ENCODE measurements around the gene HEG1. TPM values are rescaled to one million over a fixed set of nuclear protein-coding genes. Genes with fewer than 3 reads are reported as not detected.
A peak's percentile ranks its signal among the peaks of the same experiment; 100 is the strongest.
"Not testable (repeated sequence)": the region's sequence is repeated elsewhere in the genome, so short reads cannot be mapped to it uniquely, and the experiment has no call there.

HEG1 gene
- 10 to 100 TPM; 58.6 to 61.7 TPM for total RNA-seq

GRCh38 chr3:125055913-125056745, at the start of gene HEG1:
HEG1 (minus strand) TSS chr3:125055997; CDS start chr3:125055890, 107 bp downstream.
- H3K4me1 Mint-ChIP-seq (ENCODE audit: low read depth) = peaks cover 55% of the 10 kb centered on the region
- DNase-seq = peak; percentile 85
- H3K36me3 Mint-ChIP-seq (ENCODE audit: low read depth) = peaks cover 17% of the 10 kb centered on the region
- POLR2A ChIA-PET = interaction anchor here (1.2 kb wide), 1 partner anchor 129 kb away, joined by 4 read pairs; no protein-coding TSS in a partner anchor
- H3K9me3 Mint-ChIP-seq (ENCODE audit: insufficient read depth) = no peaks in the 10 kb centered on the region
- H3K4me3 Mint-ChIP-seq = peak within 1 kb of the TSS; percentile 92
- ATAC-seq = peak; percentile 81
- CTCF ChIA-PET = no interaction called here
- H3K27me3 Mint-ChIP-seq (ENCODE audit: low read depth) = peaks cover 13% of the 10 kb centered on the region
- H3K27ac Mint-ChIP-seq = peak within 1 kb of the TSS; percentile 84

- Mint-ChIP-seq H3K27ac (no peak overlapping the region), H3K36me3 (ENCODE audit: low read depth) (peaks cover 10% of the 10 kb centered on the region), H3K9me3 (ENCODE audit: insufficient read depth) (peaks cover 10% of the 10 kb centered on the region), H3K4me1 (ENCODE audit: low read depth) (peaks cover 22% of the 10 kb centered on the region), H3K4me3 (no peak overlapping the region), H3K27me3 (ENCODE audit: low read depth) (peaks cover 8% of the 10 kb centered on the region)
- ChIA-PET CTCF (no interaction called here), POLR2A (no interaction called here)
- ATAC-seq (no peak), DNase-seq (no peak)
These were observed 49.3 kb upstream of the HEG1 start for GRCh38 chr3:125105116-125105515.

GRCh38 chr3:125104639-125105038, 48.8 kb upstream of the HEG1 start:
- H3K9me3 Mint-ChIP-seq (ENCODE audit: insufficient read depth) = peaks cover 10% of the 10 kb centered on the region
- no peak overlapping the region for H3K4me3 Mint-ChIP-seq
- ChIA-PET POLR2A (no interaction called here), CTCF (no interaction called here)
- ATAC-seq = no peak
- no peak for DNase-seq
- H3K4me1 Mint-ChIP-seq (ENCODE audit: low read depth) = peaks cover 17% of the 10 kb centered on the region
- no peak overlapping the region for H3K27ac Mint-ChIP-seq
- peaks cover 13% of the 10 kb centered on the region for H3K36me3 Mint-ChIP-seq (ENCODE audit: low read depth)
- H3K27me3 Mint-ChIP-seq (ENCODE audit: low read depth) = peaks cover 8% of the 10 kb centered on the region

- ChIA-PET POLR2A (no interaction called here), CTCF (no interaction called here)
- no peak overlapping the region for H3K27ac Mint-ChIP-seq
- H3K27me3 Mint-ChIP-seq (ENCODE audit: low read depth) = peaks cover 11% of the 10 kb centered on the region
- ATAC-seq = no peak
- peaks cover 13% of the 10 kb centered on the region for H3K36me3 Mint-ChIP-seq (ENCODE audit: low read depth)
- H3K4me3 Mint-ChIP-seq = no peak overlapping the region
- H3K9me3 Mint-ChIP-seq (ENCODE audit: insufficient read depth) = peaks cover 10% of the 10 kb centered on the region
- peaks cover 5% of the 10 kb centered on the region for H3K4me1 Mint-ChIP-seq (ENCODE audit: low read depth)
- no peak for DNase-seq
These were observed 47.6 kb upstream of the HEG1 start for GRCh38 chr3:125103406-125103805.

- no peak for ATAC-seq
- ChIA-PET POLR2A (no interaction called here), CTCF (no interaction called here)
- H3K4me1 Mint-ChIP-seq (ENCODE audit: low read depth) = peaks cover 5% of the 10 kb centered on the region
- H3K9me3 Mint-ChIP-seq (ENCODE audit: insufficient read depth) = peaks cover 10% of the 10 kb centered on the region
- no peak overlapping the region for H3K27ac Mint-ChIP-seq
- DNase-seq = no peak
- no peak overlapping the region for H3K4me3 Mint-ChIP-seq
- H3K27me3 Mint-ChIP-seq (ENCODE audit: low read depth) = peaks cover 11% of the 10 kb centered on the region
- H3K36me3 Mint-ChIP-seq (ENCODE audit: low read depth) = peaks cover 13% of the 10 kb centered on the region
These were observed 46.7 kb upstream of the HEG1 start for GRCh38 chr3:125102470-125102869.

GRCh38 chr3:125098611-125099291, 43.0 kb upstream of the HEG1 start:
- Mint-ChIP-seq H3K4me1 (ENCODE audit: low read depth) (no peaks in the 10 kb centered on the region), H3K9me3 (ENCODE audit: insufficient read depth) (no peaks in the 10 kb centered on the region), H3K36me3 (ENCODE audit: low read depth) (peaks cover 3% of the 10 kb centered on the region), H3K27ac (no peak overlapping the region), H3K4me3 (no peak overlapping the region), H3K27me3 (ENCODE audit: low read depth) (peaks cover 11% of the 10 kb centered on the region)
- ATAC-seq (no peak), DNase-seq (no peak)
- CTCF ChIA-PET = no interaction called here
- POLR2A ChIA-PET = no interaction called here

- DNase-seq = no peak
- Mint-ChIP-seq H3K4me1 (ENCODE audit: low read depth) (no peaks in the 10 kb centered on the region), H3K36me3 (ENCODE audit: low read depth) (peaks cover 8% of the 10 kb centered on the region), H3K9me3 (ENCODE audit: insufficient read depth) (no peaks in the 10 kb centered on the region), H3K27me3 (ENCODE audit: low read depth) (peaks cover 5% of the 10 kb centered on the region), H3K4me3 (no peak overlapping the region), H3K27ac (no peak overlapping the region)
- ChIA-PET CTCF (no interaction called here), POLR2A (no interaction called here)
- no peak for ATAC-seq
These were observed 34.9 kb upstream of the HEG1 start for GRCh38 chr3:125090649-125091048.

- Mint-ChIP-seq H3K27ac (no peak overlapping the region), H3K4me1 (ENCODE audit: low read depth) (no peaks in the 10 kb centered on the region), H3K4me3 (no peak overlapping the region), H3K9me3 (ENCODE audit: insufficient read depth) (no peaks in the 10 kb centered on the region), H3K36me3 (ENCODE audit: low read depth) (peaks cover 8% of the 10 kb centered on the region), H3K27me3 (ENCODE audit: low read depth) (peaks cover 13% of the 10 kb centered on the region)
- CTCF ChIA-PET = no interaction called here
- DNase-seq (no peak), ATAC-seq (no peak)
- POLR2A ChIA-PET = no interaction called here
These were observed 32.1 kb upstream of the HEG1 start for GRCh38 chr3:125087768-125088391.

GRCh38 chr3:125085166-125085565, 29.4 kb upstream of the HEG1 start:
- DNase-seq (no peak), ATAC-seq (no peak)
- ChIA-PET POLR2A (no interaction called here), CTCF (no interaction called here)
- Mint-ChIP-seq H3K4me1 (ENCODE audit: low read depth) (peaks cover 3% of the 10 kb centered on the region), H3K27me3 (ENCODE audit: low read depth) (peaks cover 13% of the 10 kb centered on the region), H3K36me3 (ENCODE audit: low read depth) (no peaks in the 10 kb centered on the region), H3K27ac (no peak overlapping the region), H3K4me3 (no peak overlapping the region), H3K9me3 (ENCODE audit: insufficient read depth) (no peaks in the 10 kb centered on the region)

GRCh38 chr3:125083776-125084175, 28.0 kb upstream of the HEG1 start:
- POLR2A ChIA-PET = no interaction called here
- CTCF ChIA-PET = interaction anchor here (1.3 kb wide), 1 partner anchor 8 kb away, joined by 3 read pairs; no protein-coding TSS in a partner anchor
- H3K9me3 Mint-ChIP-seq (ENCODE audit: insufficient read depth) = no peaks in the 10 kb centered on the region
- DNase-seq = no peak
- no peak overlapping the region for H3K4me3 Mint-ChIP-seq
- H3K4me1 Mint-ChIP-seq (ENCODE audit: low read depth) = peaks cover 16% of the 10 kb centered on the region
- H3K36me3 Mint-ChIP-seq (ENCODE audit: low read depth) = no peaks in the 10 kb centered on the region
- peaks cover 13% of the 10 kb centered on the region for H3K27me3 Mint-ChIP-seq (ENCODE audit: low read depth)
- no peak overlapping the region for H3K27ac Mint-ChIP-seq
- ATAC-seq = no peak

- DNase-seq; ATAC-seq; H3K36me3 Mint-ChIP-seq (ENCODE audit: low read depth); H3K27ac Mint-ChIP-seq; H3K9me3 Mint-ChIP-seq (ENCODE audit: insufficient read depth); H3K4me3 Mint-ChIP-seq; POLR2A ChIA-PET; CTCF ChIA-PET: not testable (repeated sequence)
- Mint-ChIP-seq H3K27me3 (ENCODE audit: low read depth) (peaks cover 11% of the 10 kb centered on the region), H3K4me1 (ENCODE audit: low read depth) (peaks cover 30% of the 10 kb centered on the region)
These were observed 26.5 kb upstream of the HEG1 start for GRCh38 chr3:125082339-125082738.

- ChIA-PET CTCF (no interaction called here), POLR2A (no interaction called here)
- ATAC-seq (no peak), DNase-seq (no peak)
- Mint-ChIP-seq H3K36me3 (ENCODE audit: low read depth) (no peaks in the 10 kb centered on the region), H3K9me3 (ENCODE audit: insufficient read depth) (no peaks in the 10 kb centered on the region), H3K27ac (no peak overlapping the region), H3K4me1 (ENCODE audit: low read depth) (peaks cover 37% of the 10 kb centered on the region), H3K27me3 (ENCODE audit: low read depth) (peaks cover 11% of the 10 kb centered on the region), H3K4me3 (no peak overlapping the region)
These were observed 24.3 kb upstream of the HEG1 start for GRCh38 chr3:125080077-125080476.

All from activated CD8-positive, alpha-beta T cell treated with anti-CD3 and anti-CD28 coated beads, Interleukin-2, amount 10 ng/mL, durations not matched to agents 7 days and 5 days (primary cell).